Muscle layer of duodenum (tissue), 2 donors: ENCODE results near the gene RBM19.
"Not testable (repeated sequence)": the region's sequence is repeated elsewhere in the genome, so short reads cannot be mapped to it uniquely, and the experiment has no call there.

Experiments used
- H3K27ac ChIP-seq: one replicate; pipeline ENCODE4 v1.7.0; 2013; ENCODE audit warnings: mild to moderate bottlenecking, low read length
- H3K27me3 ChIP-seq: one replicate; pipeline ENCODE4 v1.7.0; 2013; ENCODE audit warnings: low read depth, mild to moderate bottlenecking, control low read depth, low read length
- H3K36me3 ChIP-seq, 2 donors: one replicate each; pipeline ENCODE4 v1.7.0; 2013; ENCODE audit warnings: low read length in 2 of 2, control low read depth in 1 of 2, mild to moderate bottlenecking in 1 of 2; ENCODE audit not compliant: insufficient read depth in 2 of 2, control insufficient read depth in 1 of 2
- H3K4me1 ChIP-seq, 2 donors: one replicate each; pipeline ENCODE4 v1.7.0; 2013; ENCODE audit warnings: low read length in 2 of 2, mild to moderate bottlenecking in 2 of 2, control low read depth in 1 of 2, moderate library complexity in 1 of 2; ENCODE audit not compliant: insufficient read depth in 2 of 2, control insufficient read depth in 1 of 2
- H3K4me3 ChIP-seq, 2 donors: one replicate each; pipeline ENCODE4 v1.7.0; 2013; ENCODE audit warnings: low read length in 2 of 2, low read depth in 1 of 2, mild to moderate bottlenecking in 1 of 2
- H3K9me3 ChIP-seq, 2 donors: one replicate each; pipeline ENCODE4 v1.7.0; 2013; ENCODE audit warnings: low read length in 2 of 2, control low read depth in 1 of 2, mild to moderate bottlenecking in 1 of 2; ENCODE audit not compliant: control insufficient read depth in 1 of 2
- donor health status: healthy.

The RBM19 gene

GRCh38 chr12:113908584-113909100 is 57.5 kb downstream of the RBM19 start:
- Histone ChIP-seq H3K27ac (no peak overlapping the region), H3K4me1 (no peaks in the 10 kb centered on the region), H3K36me3 (peaks cover 21 to 70% of the 10 kb centered on the region in 2 donors), H3K9me3 (no peaks in the 10 kb centered on the region), H3K4me3 (no peak overlapping the region), H3K27me3 (no peaks in the 10 kb centered on the region)

- Histone ChIP-seq H3K36me3 (peaks cover 15 to 69% of the 10 kb centered on the region in 2 donors), H3K9me3 (no peaks in the 10 kb centered on the region), H3K27ac (no peak overlapping the region), H3K27me3 (no peaks in the 10 kb centered on the region), H3K4me1 (no peaks in the 10 kb centered on the region), H3K4me3 (no peak overlapping the region)
Measured at GRCh38 chr12:113907446-113908180, 58.5 kb downstream of the RBM19 start.

GRCh38 chr12:113906411-113907200 is 59.5 kb downstream of the RBM19 start:
- H3K4me1 ChIP-seq = no peaks in the 10 kb centered on the region
- H3K36me3 ChIP-seq = peaks cover 15 to 62% of the 10 kb centered on the region in 2 donors

GRCh38 chr12:113905829-113906228 is 60.3 kb downstream of the RBM19 start:
- Histone ChIP-seq H3K9me3 (no peaks in the 10 kb centered on the region), H3K4me1 (no peaks in the 10 kb centered on the region), H3K4me3 (no peak overlapping the region), H3K27me3 (no peaks in the 10 kb centered on the region), H3K36me3 (peaks cover 10 to 55% of the 10 kb centered on the region in 2 donors), H3K27ac (no peak overlapping the region)

More at GRCh38 chr12:113906411-113907200, 59.5 kb downstream of the RBM19 start:
- Histone ChIP-seq H3K27me3 (no peaks in the 10 kb centered on the region), H3K4me3 (no peak overlapping the region), H3K9me3 (no peaks in the 10 kb centered on the region), H3K27ac (no peak overlapping the region)

GRCh38 chr12:113903381-113903863 is 62.7 kb downstream of the RBM19 start:
- H3K9me3 ChIP-seq = no peaks in the 10 kb centered on the region
- H3K36me3 ChIP-seq = peaks cover 4 to 32% of the 10 kb centered on the region in 2 donors
- H3K4me1 ChIP-seq = no peaks in the 10 kb centered on the region
- no peak overlapping the region for H3K4me3 ChIP-seq
- no peak overlapping the region for H3K27ac ChIP-seq
- no peaks in the 10 kb centered on the region for H3K27me3 ChIP-seq

- peaks cover 0 to 24% of the 10 kb centered on the region in 2 donors for H3K36me3 ChIP-seq
- not testable (repeated sequence) for H3K27me3 ChIP-seq, H3K9me3 ChIP-seq, H3K4me1 ChIP-seq, H3K4me3 ChIP-seq, H3K27ac ChIP-seq
Measured at GRCh38 chr12:113901319-113901718, 64.8 kb downstream of the RBM19 start.

- peaks cover 0 to 18% of the 10 kb centered on the region in 2 donors for H3K36me3 ChIP-seq
Measured at GRCh38 chr12:113900716-113901115, 65.4 kb downstream of the RBM19 start.

GRCh38 chr12:113899561-113900471 is 66.3 kb downstream of the RBM19 start:
- Histone ChIP-seq H3K27me3 (no peaks in the 10 kb centered on the region), H3K4me3 (no peak overlapping the region), H3K9me3 (no peaks in the 10 kb centered on the region), H3K4me1 (no peaks in the 10 kb centered on the region), H3K36me3 (peaks cover under 1 to 12% of the 10 kb centered on the region in 2 donors), H3K27ac (no peak overlapping the region)

More at GRCh38 chr12:113900716-113901115, 65.4 kb downstream of the RBM19 start:
- no peak overlapping the region for H3K4me3 ChIP-seq
- no peaks in the 10 kb centered on the region for H3K4me1 ChIP-seq
- H3K9me3 ChIP-seq = no peaks in the 10 kb centered on the region
- H3K27me3 ChIP-seq = no peaks in the 10 kb centered on the region
- H3K27ac ChIP-seq = no peak overlapping the region

GRCh38 chr12:113899042-113899560 is 67.0 kb downstream of the RBM19 start:
- Histone ChIP-seq H3K27me3 (no peaks in the 10 kb centered on the region), H3K36me3 (peaks cover 4 to 5% of the 10 kb centered on the region in 2 donors), H3K9me3 (no peaks in the 10 kb centered on the region), H3K27ac (no peak overlapping the region), H3K4me3 (no peak overlapping the region), H3K4me1 (no peaks in the 10 kb centered on the region)

- H3K4me3 ChIP-seq = no peak overlapping the region
- no peak overlapping the region for H3K27ac ChIP-seq
- peaks cover 4% of the 10 kb centered on the region in 2 donors for H3K36me3 ChIP-seq
- H3K9me3 ChIP-seq = no peaks in the 10 kb centered on the region
- no peaks in the 10 kb centered on the region for H3K27me3 ChIP-seq
- no peaks in the 10 kb centered on the region for H3K4me1 ChIP-seq
Measured at GRCh38 chr12:113898466-113898865, 67.7 kb downstream of the RBM19 start.
